ENCODE results near the gene AADACL4. TPM values are rescaled to one million over a fixed set of nuclear protein-coding genes. Genes with fewer than 3 reads are reported as not detected.

Gene AADACL4
- total RNA-seq, 4 donors from 2014 or later: not detected

DNA sequence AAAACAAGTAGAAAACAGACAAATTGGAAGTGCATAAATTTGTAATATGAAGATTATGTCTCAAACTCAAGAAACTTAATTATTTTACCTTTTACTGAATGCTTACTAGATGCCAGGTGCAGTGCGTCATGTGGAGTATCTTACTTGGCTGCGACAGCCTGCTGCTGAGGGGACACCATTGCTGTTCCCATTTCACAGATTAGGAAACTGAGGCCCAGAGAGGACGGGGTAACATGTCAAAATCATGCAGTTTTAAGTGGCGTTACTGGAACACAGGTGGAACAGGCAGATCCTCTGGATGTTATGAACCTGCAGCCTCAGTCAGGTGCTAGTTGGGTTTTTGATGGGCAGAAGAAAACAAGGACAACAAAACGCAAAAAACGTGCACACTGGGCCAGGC, 18.6 kb upstream of the AADACL4 start:
- no peak for DNase-seq
- Histone ChIP-seq H3K27me3 (no peaks in the 10 kb centered on the region), H3K27ac (no peak overlapping the region), H3K36me3 (no peaks in the 10 kb centered on the region), H3K4me3 (no peak overlapping the region), H3K4me1 (peaks cover 0 to 10% (median 0%) of the 10 kb centered on the region in 4 donors), H3K9me3 (no peaks in the 10 kb centered on the region)
- no peak for TF ChIP-seq POLR2A (IDR thresholded peaks at IDR 0.05)
- TF ChIP-seq, protein P1, sequence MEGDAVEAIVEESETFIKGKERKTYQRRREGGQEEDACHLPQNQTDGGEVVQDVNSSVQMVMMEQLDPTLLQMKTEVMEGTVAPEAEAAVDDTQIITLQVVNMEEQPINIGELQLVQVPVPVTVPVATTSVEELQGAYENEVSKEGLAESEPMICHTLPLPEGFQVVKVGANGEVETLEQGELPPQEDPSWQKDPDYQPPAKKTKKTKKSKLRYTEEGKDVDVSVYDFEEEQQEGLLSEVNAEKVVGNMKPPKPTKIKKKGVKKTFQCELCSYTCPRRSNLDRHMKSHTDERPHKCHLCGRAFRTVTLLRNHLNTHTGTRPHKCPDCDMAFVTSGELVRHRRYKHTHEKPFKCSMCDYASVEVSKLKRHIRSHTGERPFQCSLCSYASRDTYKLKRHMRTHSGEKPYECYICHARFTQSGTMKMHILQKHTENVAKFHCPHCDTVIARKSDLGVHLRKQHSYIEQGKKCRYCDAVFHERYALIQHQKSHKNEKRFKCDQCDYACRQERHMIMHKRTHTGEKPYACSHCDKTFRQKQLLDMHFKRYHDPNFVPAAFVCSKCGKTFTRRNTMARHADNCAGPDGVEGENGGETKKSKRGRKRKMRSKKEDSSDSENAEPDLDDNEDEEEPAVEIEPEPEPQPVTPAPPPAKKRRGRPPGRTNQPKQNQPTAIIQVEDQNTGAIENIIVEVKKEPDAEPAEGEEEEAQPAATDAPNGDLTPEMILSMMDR (IDR thresholded peaks at IDR 0.05): no peak

DNA sequence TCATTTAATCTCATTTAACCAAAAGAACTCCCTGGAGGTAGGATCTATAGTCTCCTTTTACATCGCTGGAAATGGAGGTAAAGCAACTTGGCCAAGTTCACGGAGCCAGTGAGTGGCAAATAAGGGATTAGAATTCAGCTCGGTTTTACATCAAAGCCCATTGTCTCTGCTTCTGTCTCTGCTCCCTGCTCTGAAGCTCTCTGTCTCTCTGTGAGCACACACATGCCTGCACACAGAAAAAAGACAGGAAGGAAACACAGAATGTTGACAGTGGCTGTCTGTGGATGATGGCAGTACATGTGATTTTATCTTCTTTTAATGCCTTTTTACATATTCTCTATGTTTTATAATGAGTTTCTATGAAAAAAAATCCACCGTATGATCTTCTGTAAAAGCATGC, 17.0 kb upstream of the AADACL4 start:
- Histone ChIP-seq H3K9me3 (no peaks in the 10 kb centered on the region), H3K4me1 (no peaks in the 10 kb centered on the region), H3K27me3 (no peaks in the 10 kb centered on the region), H3K4me3 (no peak overlapping the region), H3K36me3 (no peaks in the 10 kb centered on the region), H3K27ac (no peak overlapping the region)
- TF ChIP-seq, protein P1 (IDR thresholded peaks at IDR 0.05): no peak
- no peak for TF ChIP-seq POLR2A (IDR thresholded peaks at IDR 0.05)
- DNase-seq: no peak

DNA sequence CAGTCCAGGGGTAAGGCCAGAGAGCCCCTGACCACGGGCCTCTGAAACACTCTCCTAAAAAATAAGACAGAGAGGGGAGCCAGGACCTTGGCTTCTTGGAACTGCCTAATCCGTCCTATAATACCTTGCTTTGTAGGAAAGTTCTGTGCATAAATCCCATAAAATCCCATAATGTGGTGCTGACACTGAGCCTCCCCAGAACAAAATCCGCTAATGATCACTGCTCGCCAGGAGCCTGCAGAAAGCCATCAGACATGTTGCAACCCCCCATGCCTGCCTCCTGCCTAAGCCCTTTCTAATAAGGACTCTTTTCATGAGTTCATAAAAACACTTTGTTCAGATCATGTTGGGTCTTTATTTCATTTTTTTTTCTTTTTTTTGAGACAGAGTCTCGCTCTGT, 16.6 kb upstream of the AADACL4 start:
- H3K9me3 ChIP-seq: no peaks in the 10 kb centered on the region
- no peak overlapping the region for H3K4me3 ChIP-seq
- no peak overlapping the region for H3K27ac ChIP-seq
- DNase-seq: no peak
- H3K27me3 ChIP-seq: no peaks in the 10 kb centered on the region
- H3K4me1 ChIP-seq: no peaks in the 10 kb centered on the region
- no peaks in the 10 kb centered on the region for H3K36me3 ChIP-seq
- TF ChIP-seq POLR2A (IDR thresholded peaks at IDR 0.05): no peak
- TF ChIP-seq, protein P1 (IDR thresholded peaks at IDR 0.05): no peak

DNA sequence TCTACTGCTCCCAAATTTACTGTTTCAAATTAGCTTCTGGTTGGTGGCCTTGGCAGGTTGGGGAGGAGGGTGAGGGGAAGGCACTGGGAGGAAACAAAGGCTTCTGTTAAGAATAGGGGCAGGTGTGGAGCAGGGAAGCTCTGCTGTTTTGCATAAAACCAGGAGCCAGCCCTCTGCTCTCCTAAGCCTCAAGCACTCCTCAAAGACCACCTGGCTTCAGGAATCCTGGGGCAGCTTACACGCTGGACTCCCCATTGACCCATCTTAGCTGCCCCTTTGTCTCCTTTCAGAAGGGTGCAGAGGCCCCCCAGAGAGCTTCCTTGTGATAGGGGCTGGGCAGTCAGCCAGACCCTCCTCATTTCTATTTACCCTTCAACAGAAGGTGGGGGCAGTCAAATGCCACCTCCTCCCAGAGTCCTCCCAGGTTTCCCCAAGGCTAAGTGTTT, 14.4 kb upstream of the AADACL4 start:
- Histone ChIP-seq H3K4me3 (no peak overlapping the region), H3K4me1 (no peaks in the 10 kb centered on the region), H3K27ac (no peak overlapping the region), H3K27me3 (no peaks in the 10 kb centered on the region), H3K36me3 (no peaks in the 10 kb centered on the region), H3K9me3 (no peaks in the 10 kb centered on the region)
- no peak for TF ChIP-seq POLR2A (IDR thresholded peaks at IDR 0.05)
- TF ChIP-seq, protein P1 (IDR thresholded peaks at IDR 0.05): no peak
- DNase-seq: no peak

DNA sequence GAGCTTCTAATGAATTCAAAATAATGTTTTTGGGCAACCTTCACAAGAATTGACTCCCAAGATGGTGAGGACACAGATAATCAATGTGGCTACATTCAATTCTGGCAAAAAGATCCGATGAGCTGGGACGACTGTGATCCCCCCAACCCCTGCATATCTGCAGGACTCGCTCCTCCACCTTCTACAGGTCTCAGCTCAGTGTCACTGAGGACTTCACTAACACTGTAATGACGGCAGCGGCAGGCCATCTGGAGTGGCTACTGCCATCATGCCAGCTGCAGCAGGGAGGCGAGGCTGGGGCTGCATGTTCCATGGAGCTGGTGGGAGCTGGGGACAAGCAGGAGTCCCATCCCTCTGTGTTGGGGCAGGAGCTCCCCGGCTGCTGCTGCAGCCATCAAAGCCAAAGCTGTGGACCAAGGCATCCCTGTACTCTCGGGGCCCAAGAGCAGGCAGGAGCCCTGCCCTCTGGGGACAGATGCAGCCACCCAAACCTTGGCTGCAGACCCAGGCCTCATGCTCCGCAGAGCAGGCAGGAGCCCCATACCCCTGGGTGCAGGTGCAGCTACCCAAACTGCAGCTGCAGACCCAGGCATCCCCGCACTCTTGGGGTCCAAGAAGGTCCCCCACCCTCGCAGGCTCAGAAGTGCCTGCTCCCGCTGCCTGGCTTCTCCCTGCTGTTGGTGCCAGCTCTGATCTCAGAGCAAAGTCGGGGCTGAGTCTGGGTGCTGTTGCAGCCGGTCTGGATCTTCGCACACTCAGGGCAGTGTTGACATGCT, 13.7 kb upstream of the AADACL4 start:
- no peaks in the 10 kb centered on the region for H3K27me3 ChIP-seq
- no peak for DNase-seq
- no peak overlapping the region for H3K27ac ChIP-seq
- no peaks in the 10 kb centered on the region for H3K4me1 ChIP-seq
- no peak for TF ChIP-seq POLR2A (IDR thresholded peaks at IDR 0.05)
- TF ChIP-seq, protein P1 (IDR thresholded peaks at IDR 0.05): no peak
- H3K4me3 ChIP-seq: no peak overlapping the region
- no peaks in the 10 kb centered on the region for H3K9me3 ChIP-seq
- no peaks in the 10 kb centered on the region for H3K36me3 ChIP-seq
